Activated T-cell treated with anti-CD3 and anti-CD28 coated beads for 1 hour (primary cell): ENCODE results near the gene DTNA.
"Not testable (repeated sequence)": the region's sequence is repeated elsewhere in the genome, so short reads cannot be mapped to it uniquely, and the experiment has no call there.

Experiments
- DNase-seq: peaks from one replicate; pipeline ENCODE4 v3.0.0-alpha.2; 2020; ENCODE audit warnings: low read depth

Gene DTNA

GRCh38 chr18:34725737-34726136 is 15.6 kb downstream of the DTNA start:
- DNase-seq: not testable (repeated sequence)

DNA sequence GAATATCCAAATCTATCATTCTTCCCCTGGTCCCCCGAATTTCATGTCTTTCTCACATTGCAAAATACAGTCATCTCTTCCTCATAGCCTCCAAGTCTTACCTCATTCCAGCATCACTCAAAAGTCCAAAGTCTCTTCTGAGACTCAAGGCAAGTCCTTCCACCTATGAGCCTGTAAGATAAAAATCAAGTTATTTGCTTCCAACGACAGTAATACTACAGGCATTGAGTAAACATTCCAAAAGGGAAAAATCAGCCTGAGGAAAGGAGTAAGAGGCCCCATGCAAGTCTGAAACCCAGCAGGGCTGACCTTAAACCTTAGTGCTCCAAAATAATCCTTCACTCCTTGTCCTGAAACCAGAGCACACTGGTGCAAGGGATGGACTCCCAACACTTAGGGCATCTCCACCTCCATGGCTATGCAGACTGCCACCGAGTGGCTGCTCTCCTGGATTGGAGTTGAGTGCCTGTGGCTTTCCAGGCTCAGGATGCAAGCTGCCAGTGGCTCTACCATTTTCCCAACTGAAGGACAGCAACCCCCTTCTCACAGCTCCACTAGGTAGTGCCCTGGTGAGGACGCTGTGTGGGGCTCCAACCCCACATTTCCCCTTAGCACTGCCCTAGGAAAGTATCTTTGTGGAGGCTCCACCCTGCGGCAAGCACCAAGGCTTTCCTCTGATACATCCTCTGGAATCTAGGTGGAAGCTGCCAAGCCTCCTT is 16.3 kb downstream of the DTNA start:
- no peak for DNase-seq

- no peak for DNase-seq
These were observed 19.2 kb downstream of the DTNA start for GRCh38 chr18:34729264-34729663.

- DNase-seq: no peak
These were observed 19.8 kb downstream of the DTNA start for GRCh38 chr18:34729740-34730355.

DNA sequence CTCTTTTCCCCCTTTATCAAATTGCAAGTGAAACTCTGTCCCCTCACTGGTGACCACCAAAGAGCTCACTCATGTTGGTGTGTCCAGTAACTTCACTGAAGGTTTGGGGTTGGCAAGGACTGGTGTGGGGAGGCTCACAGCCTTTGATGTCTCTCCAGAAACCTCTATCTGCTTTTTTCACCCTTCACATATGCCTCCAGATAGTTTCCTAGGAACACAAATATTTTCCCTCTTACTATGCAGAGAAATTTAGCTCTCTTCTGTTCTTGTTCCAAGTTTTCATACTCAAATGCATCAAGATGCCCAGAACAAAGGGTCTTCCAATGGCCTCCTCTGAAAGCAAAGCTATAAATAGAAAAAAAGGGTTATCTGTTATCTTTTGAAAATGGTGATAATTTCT is 20.7 kb downstream of the DTNA start:
- DNase-seq: no peak

DNA sequence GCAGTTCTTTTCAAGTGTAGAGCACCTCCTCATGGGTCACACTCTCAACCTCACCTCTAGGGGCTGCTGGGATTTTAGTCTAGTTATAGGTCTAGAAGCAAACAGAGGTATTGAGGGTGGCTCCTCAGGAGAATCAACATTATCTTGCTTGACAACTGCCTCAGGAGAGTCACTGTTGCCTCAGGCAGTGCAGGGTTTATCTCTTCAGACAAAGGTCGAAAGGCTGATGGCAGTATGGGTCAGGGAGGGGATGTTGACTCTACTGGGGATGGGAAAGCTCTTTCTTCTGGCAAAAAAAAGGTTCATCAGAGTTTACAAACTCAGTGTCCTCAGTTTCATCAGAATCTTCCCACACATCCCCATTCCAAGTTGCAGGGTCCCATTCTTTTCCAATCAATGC is 24.0 kb downstream of the DTNA start:
- DNase-seq: no peak

- not testable (repeated sequence) for DNase-seq
These were observed 24.4 kb downstream of the DTNA start for GRCh38 chr18:34734526-34734925.

- DNase-seq: no peak
These were observed 28.2 kb downstream of the DTNA start for GRCh38 chr18:34738175-34738894.

- no peak for DNase-seq
These were observed 30.0 kb downstream of the DTNA start for GRCh38 chr18:34740101-34740500.

GRCh38 chr18:34740724-34741123 is 30.6 kb downstream of the DTNA start:
- no peak for DNase-seq

- no peak for DNase-seq
These were observed 31.3 kb downstream of the DTNA start for GRCh38 chr18:34741401-34741800.

GRCh38 chr18:34742891-34743341 is 32.8 kb downstream of the DTNA start:
- no peak for DNase-seq

DNA sequence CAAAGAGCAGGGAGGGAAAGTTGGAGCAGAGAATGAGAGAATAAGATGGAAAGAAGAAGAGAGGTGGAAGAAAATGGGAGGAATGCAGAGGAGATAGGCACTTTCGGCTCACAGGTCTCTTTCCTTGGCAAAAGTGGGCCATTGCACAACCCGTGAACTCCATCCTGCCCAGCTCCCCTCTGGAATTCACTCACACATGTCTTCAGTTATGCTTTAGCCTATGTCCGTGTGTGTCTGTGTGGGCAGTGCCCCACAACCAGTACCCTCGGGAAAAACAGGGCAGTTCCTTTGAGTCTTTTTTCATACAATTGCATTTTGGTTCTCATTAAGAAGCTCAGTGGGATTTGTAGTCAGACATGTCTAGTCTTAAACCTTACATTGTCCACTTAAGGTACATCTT is 34.5 kb downstream of the DTNA start:
- DNase-seq: no peak

GRCh38 chr18:34746614-34747013 is 36.5 kb downstream of the DTNA start:
- no peak for DNase-seq

DNA sequence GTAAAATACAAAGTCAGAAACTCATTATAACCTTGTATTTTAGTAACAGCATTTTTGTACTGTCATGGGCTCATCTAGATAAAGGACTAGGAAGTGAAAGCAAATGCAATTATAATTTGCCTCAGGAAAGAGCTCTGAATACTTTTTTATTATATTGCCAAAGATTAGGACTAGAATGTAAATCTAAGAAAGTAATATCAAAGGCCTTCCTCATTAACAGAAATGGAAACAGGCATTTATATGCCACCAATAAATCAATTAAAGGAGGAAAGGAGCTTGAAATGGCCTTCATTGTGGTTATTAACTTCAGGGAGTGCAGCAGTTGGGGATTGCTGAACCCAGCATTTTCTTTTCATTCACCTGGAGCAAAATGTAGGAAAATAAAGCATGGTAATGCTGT is 39.6 kb downstream of the DTNA start:
- no peak for DNase-seq

- DNase-seq: no peak
These were observed 42.0 kb downstream of the DTNA start for GRCh38 chr18:34752056-34752455.

DNA sequence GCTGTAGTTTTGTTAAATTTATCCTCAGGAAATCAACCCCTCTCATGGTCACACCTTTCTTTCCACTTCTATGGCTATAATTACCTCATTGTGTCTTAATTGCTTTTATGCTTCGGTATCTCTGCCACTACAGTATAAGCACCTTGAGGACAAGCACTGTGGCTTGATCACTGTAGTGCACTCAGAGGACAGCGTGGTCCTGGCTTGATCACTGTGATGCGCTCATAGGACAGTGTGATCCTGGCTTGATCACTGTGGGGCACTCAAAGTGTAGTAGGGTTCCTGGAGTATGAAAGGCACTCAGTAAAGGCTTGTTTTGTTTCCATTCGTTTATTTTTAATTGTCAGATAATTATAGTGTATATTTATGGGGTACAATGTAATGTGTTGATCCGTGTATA is 44.2 kb downstream of the DTNA start:
- no peak for DNase-seq

GRCh38 chr18:34757666-34758065 is 47.6 kb downstream of the DTNA start:
- DNase-seq: no peak

- no peak for DNase-seq
These were observed 48.4 kb downstream of the DTNA start for GRCh38 chr18:34758378-34758948.

DNA sequence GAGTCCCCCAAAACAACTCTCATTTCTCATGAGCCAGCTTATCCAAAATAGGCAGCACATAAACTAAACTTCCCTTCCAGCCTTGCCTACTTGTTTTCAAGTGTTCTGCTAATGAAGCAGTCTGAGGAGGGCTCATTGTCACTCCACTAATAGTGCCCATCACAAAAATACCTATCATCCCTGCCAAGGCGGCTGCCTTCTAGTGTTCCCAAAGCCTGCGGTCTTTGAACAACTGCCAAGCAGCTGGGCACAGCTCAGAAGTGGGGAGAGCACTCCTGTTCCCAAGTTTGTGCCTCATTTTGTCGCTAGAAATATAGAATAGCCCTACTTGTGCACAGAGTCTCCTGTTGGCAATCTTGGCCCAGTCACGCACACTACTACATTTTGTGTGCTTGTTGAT is 50.3 kb downstream of the DTNA start:
- no peak for DNase-seq

- DNase-seq: no peak
These were observed 54.4 kb downstream of the DTNA start for GRCh38 chr18:34764451-34764850.

- DNase-seq: no peak
These were observed 57.5 kb downstream of the DTNA start for GRCh38 chr18:34767601-34768027.

DNA sequence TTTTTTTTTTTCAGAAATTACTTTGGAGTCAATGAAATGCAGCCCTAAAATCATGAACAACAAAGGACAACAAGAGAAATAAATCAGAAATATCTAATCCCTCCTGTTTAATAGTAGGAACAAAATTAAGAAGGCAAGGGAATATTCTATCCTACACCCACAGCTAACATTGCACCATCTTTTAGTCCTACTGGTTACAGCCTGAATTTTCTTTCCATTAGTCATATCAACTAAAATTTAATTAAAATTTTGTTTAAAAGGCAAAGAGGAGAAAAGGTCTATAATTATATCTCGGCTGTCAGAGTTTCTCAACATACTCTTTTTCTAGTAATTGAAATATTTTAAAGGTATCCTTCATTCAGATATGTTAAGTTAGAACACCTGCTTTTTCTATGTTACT is 61.9 kb downstream of the DTNA start:
- no peak for DNase-seq
